Caco-2 (cell line): ENCODE measurements around the gene ASB13. TPM values are rescaled to one million over a fixed set of nuclear protein-coding genes. Genes with fewer than 3 reads are reported as not detected.

Source experiments
- BruUV-seq: library from RNA; stranded (reverse); fragments of 400-500 nt; replicated peaks from 2 replicates; lab custom pipeline; 2021; lab: Mats Ljungman, UMichigan
- CTCF ChIA-PET: fragments of 300-600 bp; sonication (Branson Sonifier 250); formaldehyde crosslinking; loops from one replicate; lab custom pipeline; 2022; ENCODE audit warnings: antibody characterized with exemption; lab: Charles Lee
- POLR2A ChIA-PET: fragments of 300-600 bp; sonication (Branson Sonifier 250); formaldehyde crosslinking; loops from one replicate; lab custom pipeline; 2022; ENCODE audit warnings: antibody characterized with exemption; lab: Charles Lee
- DNase-seq, 2 experiments: peaks; one replicate each; pipeline versions ENCODE4 v3.0.0 to v3.0.0-alpha.2; 2020 to 2022
- H3K27me3 ChIP-seq: replicated peaks from 2 replicates; pipeline ENCODE4 v1.6.0; 2011; ENCODE audit warnings: low read length; ENCODE audit not compliant: control insufficient read depth, insufficient read depth
- H3K36me3 ChIP-seq: 2 replicates; pipeline ENCODE4 v1.5.1; 2011; ENCODE audit warnings: low read length; ENCODE audit not compliant: control insufficient read depth, insufficient read depth
- H3K4me1 ChIP-seq: fragments of 250-450 bp; sonication (Bioruptor Pico); 2 replicates; pipeline ENCODE4 v1.5.1; 2020; ENCODE audit warnings: mild to moderate bottlenecking
- H3K4me3 ChIP-seq: 2 replicates; pipeline ENCODE4 v1.5.1; 2011; ENCODE audit warnings: low read depth, mild to moderate bottlenecking, control low read depth, low read length
- H3K9me3 ChIP-seq: fragments of 250-450 bp; sonication (Bioruptor Pico); 2 replicates; pipeline ENCODE4 v1.5.1; 2020; ENCODE audit warnings: mild to moderate bottlenecking, moderate library complexity
- H3K27ac Mint-ChIP-seq: one replicate; pipeline ENCODE4 v1.8.0; 2022; ENCODE audit warnings: mixed read lengths; ENCODE audit not compliant: unreplicated experiment
- H3K27me3 Mint-ChIP-seq: one replicate; pipeline ENCODE4 v1.8.0; 2022; ENCODE audit warnings: mixed read lengths; ENCODE audit not compliant: insufficient read depth, unreplicated experiment
- H3K36me3 Mint-ChIP-seq: one replicate; pipeline ENCODE4 v1.8.0; 2022; ENCODE audit warnings: mild to moderate bottlenecking, mixed read lengths; ENCODE audit not compliant: insufficient read depth, unreplicated experiment
- H3K4me1 Mint-ChIP-seq: one replicate; pipeline ENCODE4 v1.8.0; 2022; ENCODE audit warnings: low read depth, mixed read lengths; ENCODE audit not compliant: unreplicated experiment
- H3K4me3 Mint-ChIP-seq: one replicate; pipeline ENCODE4 v1.8.0; 2022; ENCODE audit warnings: mild to moderate bottlenecking, moderate library complexity, mixed read lengths; ENCODE audit not compliant: unreplicated experiment
- H3K9me3 Mint-ChIP-seq: one replicate; pipeline ENCODE4 v1.8.0; 2022; ENCODE audit warnings: mixed read lengths; ENCODE audit not compliant: unreplicated experiment
- CTCF ChIP-seq, 2 experiments: fragments of 200-600 bp in 1 of 2; IDR thresholded peaks; 1 replicate in 1 of 2; 2 replicates in 1 of 2; pipeline versions ENCODE4 v1.5.1 to v1.8.0; 2011 to 2022; ENCODE audit warnings: antibody characterized with exemption in 1 of 2, control low read depth in 1 of 2, inconsistent platforms in 1 of 2, low read depth in 1 of 2, low read length in 1 of 2, mild to moderate bottlenecking in 1 of 2, moderate library complexity in 1 of 2; ENCODE audit not compliant: insufficient read depth in 1 of 2, severe bottlenecking in 1 of 2, unreplicated experiment in 1 of 2
- intact Hi-C: fragments of 100-400 bp; cut with micrococcal nuclease; formaldehyde crosslinking; loops from one replicate; pipeline ENCODE4 v1.10.0; 2022; ENCODE audit not compliant: unreplicated experiment
- total RNA-seq: library from RNA; stranded (reverse); gene quantifications from 2 replicates; pipeline ENCODE4 v1.2.3, GENCODE V29; 2022

ASB13 gene
- total RNA-seq, 1 experiment from 2014 or later: 44.8 TPM

- Mint-ChIP-seq H3K4me3 (no peak overlapping the region), H3K4me1 (peaks cover 6% of the 10 kb centered on the region), H3K27ac (peak overlapping the region; percentile 0), H3K36me3 (no peaks in the 10 kb centered on the region), H3K9me3 (no peaks in the 10 kb centered on the region), H3K27me3 (no peaks in the 10 kb centered on the region)
- ChIA-PET POLR2A (no interaction called here), CTCF (no interaction called here)
- no peak overlapping the region for H3K4me3 ChIP-seq
- no TSS peak for BruUV-seq
- intact Hi-C loops: no loop called here
- H3K36me3 ChIP-seq: no peaks in the 10 kb centered on the region
- peaks cover 9% of the 10 kb centered on the region; the same call in 1 of the 2 replicates for H3K4me1 ChIP-seq
- no peak for DNase-seq
- no peak for TF ChIP-seq CTCF (IDR thresholded peaks at IDR 0.05; ENCODE audit: insufficient read depth in 1 of 2, low read depth in 1 of 2, low read length in 1 of 2, severe bottlenecking in 1 of 2, unreplicated experiment in 1 of 2)
- H3K27me3 ChIP-seq: no peaks in the 10 kb centered on the region
- peaks cover 1% of the 10 kb centered on the region; the same call in 1 of the 2 replicates for H3K9me3 ChIP-seq
Observed at GRCh38 chr10:5598085-5598690, 68.2 kb downstream of the ASB13 start.

GRCh38 chr10:5596611-5597341 is 69.6 kb downstream of the ASB13 start:
- Histone ChIP-seq H3K27me3 (no peaks in the 10 kb centered on the region), H3K36me3 (no peaks in the 10 kb centered on the region), H3K4me1 (peaks cover 12% of the 10 kb centered on the region), H3K4me3 (no peak overlapping the region), H3K9me3 (no peaks in the 10 kb centered on the region)
- intact Hi-C loops: no loop called here
- no peak for TF ChIP-seq CTCF (IDR thresholded peaks at IDR 0.05; ENCODE audit: insufficient read depth in 1 of 2, low read depth in 1 of 2, low read length in 1 of 2, severe bottlenecking in 1 of 2, unreplicated experiment in 1 of 2)
- BruUV-seq: no TSS peak
- H3K36me3 Mint-ChIP-seq: no peaks in the 10 kb centered on the region
- CTCF ChIA-PET: interaction anchor here (0.9 kb wide), 1 partner anchor 33 kb away, joined by 3 read pairs; no protein-coding TSS in a partner anchor
- DNase-seq: no peak
- H3K27ac Mint-ChIP-seq: no peak overlapping the region
- no peaks in the 10 kb centered on the region for H3K9me3 Mint-ChIP-seq
- H3K4me3 Mint-ChIP-seq: no peak overlapping the region
- H3K4me1 Mint-ChIP-seq: peaks cover 12% of the 10 kb centered on the region
- H3K27me3 Mint-ChIP-seq: no peaks in the 10 kb centered on the region
- POLR2A ChIA-PET: no interaction called here

- no peaks in the 10 kb centered on the region for H3K27me3 Mint-ChIP-seq
- peaks cover 19% of the 10 kb centered on the region for H3K4me1 ChIP-seq
- ChIA-PET CTCF (interaction anchor here (0.9 kb wide), 1 partner anchor 34 kb away, joined by 3 read pairs; no protein-coding TSS in a partner anchor), POLR2A (no interaction called here)
- DNase-seq: no peak
- peaks cover 19% of the 10 kb centered on the region for H3K4me1 Mint-ChIP-seq
- H3K9me3 ChIP-seq: no peaks in the 10 kb centered on the region
- H3K27me3 ChIP-seq: no peaks in the 10 kb centered on the region
- H3K36me3 Mint-ChIP-seq: no peaks in the 10 kb centered on the region
- no peak for TF ChIP-seq CTCF (IDR thresholded peaks at IDR 0.05; ENCODE audit: insufficient read depth in 1 of 2, low read depth in 1 of 2, low read length in 1 of 2, severe bottlenecking in 1 of 2, unreplicated experiment in 1 of 2)
- no peaks in the 10 kb centered on the region; the same call in 1 of the 2 replicates for H3K36me3 ChIP-seq
- H3K4me3 ChIP-seq: no peak overlapping the region
- no TSS peak for BruUV-seq
- no peaks in the 10 kb centered on the region for H3K9me3 Mint-ChIP-seq
- intact Hi-C loops: no loop called here
- H3K27ac Mint-ChIP-seq: no peak overlapping the region
- H3K4me3 Mint-ChIP-seq: no peak overlapping the region
Observed at GRCh38 chr10:5595994-5596471, 70.4 kb downstream of the ASB13 start.
